ENCODE results near the gene C12orf56.
A peak's percentile ranks its signal among the peaks of the same experiment; 100 is the strongest.

C12orf56 gene

DNA sequence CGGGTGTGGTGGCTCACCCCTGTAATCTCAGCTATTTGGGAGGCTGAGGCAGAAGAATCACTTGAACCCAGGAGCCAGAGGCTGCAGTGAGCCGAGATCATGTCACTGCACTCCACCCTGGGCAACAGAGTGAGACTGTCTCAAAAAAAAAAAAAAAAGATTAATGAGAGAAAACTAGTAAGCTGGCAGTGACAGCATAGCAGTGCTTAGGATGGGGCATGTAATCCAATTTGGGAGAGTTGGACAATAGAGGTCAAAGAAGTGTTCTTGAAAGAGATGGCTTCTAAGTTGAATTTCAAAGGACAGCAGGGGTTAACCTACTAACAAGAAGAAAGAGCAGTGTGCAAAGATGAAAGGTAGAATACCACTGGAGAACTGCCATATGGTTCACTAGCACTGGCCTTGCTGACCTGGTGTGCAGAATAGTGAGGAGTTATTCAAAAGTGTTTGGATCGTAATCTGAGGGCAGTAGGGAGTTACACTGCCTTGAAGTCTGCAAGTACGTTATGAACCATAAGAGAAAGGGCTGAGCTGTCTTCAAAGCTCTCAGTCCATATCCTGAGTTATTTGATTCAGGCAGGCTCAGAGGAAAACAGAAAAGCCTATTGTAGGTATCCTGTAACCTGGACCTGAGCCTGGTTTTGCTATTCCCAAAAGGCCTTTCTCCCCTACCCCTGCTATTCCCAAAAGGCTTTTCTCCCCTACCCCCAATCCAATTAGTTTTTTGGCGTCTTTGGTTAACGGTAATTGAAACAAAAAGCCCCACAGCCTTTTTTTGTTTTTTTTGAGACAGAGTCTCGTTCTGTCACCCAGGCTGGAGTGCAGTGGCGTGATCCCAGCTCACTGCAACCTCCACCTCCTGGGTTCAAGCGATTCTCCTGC is 17.0 kb upstream of the C12orf56 start:
- no peaks in the 10 kb centered on the region for H3K27me3 ChIP-seq (ENCODE audit: insufficient read depth, low read length)
- no peak overlapping the region for H3K9ac ChIP-seq (ENCODE audit: low read depth, low read length)
- no peak overlapping the region for H3K4me3 ChIP-seq (ENCODE audit: low read length)
- WGBS: 88% methylated on average over 9 of the region's 9 CpGs
- no peak overlapping the region for H3K27ac ChIP-seq (ENCODE audit: low read depth, low read length)
- no peaks in the 10 kb centered on the region for H3K9me3 ChIP-seq (ENCODE audit: insufficient read depth, low read depth, low read length)
- 0 out of 2 replicates have a peak, but pooled peaks cover 10% of the 10 kb centered on the region for H3K4me1 ChIP-seq (ENCODE audit: insufficient read depth, low read length)
- peaks cover 36% of the 10 kb centered on the region for H3K36me3 ChIP-seq (ENCODE audit: insufficient read depth, low read length)

DNA sequence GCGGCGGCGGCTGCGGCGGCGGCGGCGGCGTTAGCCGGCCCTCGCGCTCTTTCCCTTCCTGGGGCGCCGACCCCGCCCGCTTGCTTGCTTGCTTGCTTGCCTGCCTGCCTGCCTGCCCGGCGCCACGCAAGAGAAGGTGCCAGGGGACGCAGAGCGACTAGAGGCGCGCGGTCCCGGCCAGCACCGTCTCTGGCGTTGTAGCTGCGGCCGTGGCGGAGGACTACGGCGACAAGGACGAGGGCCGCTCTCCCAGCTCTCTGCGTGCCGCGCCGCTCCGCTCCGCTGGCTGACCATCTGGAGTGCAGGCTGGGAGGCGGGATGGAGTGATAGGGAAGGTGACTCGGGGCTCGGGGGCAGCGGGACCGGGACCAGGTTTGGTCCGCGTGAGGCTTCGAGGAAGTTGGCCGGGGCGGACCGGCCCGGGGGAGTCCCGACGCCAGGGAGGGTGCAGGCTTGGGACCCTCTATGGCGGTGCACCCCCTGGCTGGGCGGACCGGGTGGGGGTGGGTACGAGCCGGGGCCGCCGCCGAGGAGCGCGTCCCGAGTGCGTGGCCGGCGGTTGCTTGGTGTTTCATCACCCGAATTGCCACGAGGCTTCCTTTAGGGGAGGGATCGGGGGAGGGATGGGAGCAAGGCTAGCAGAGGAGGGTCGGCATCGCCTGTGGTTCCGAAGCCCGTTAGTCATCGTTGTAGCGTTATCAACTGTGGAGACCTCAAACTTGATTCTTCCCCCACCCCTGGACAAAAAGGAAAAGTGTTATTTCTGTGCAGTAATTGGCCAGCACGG is 14.1 kb upstream of the C12orf56 start:
- WGBS: 1% methylated on average over 78 of the region's 78 CpGs
- peaks cover 18% of the 10 kb centered on the region for H3K4me1 ChIP-seq (ENCODE audit: insufficient read depth, low read length)
- no peaks in the 10 kb centered on the region for H3K9me3 ChIP-seq (ENCODE audit: insufficient read depth, low read depth, low read length)
- peak overlapping the region; percentile 99 for H3K9ac ChIP-seq (ENCODE audit: low read depth, low read length)
- no peaks in the 10 kb centered on the region for H3K27me3 ChIP-seq (ENCODE audit: insufficient read depth, low read length)
- H3K27ac ChIP-seq (ENCODE audit: low read depth, low read length): peak overlapping the region; percentile 96
- peaks cover 7% of the 10 kb centered on the region for H3K36me3 ChIP-seq (ENCODE audit: insufficient read depth, low read length)
- peak overlapping the region; percentile 96 for H3K4me3 ChIP-seq (ENCODE audit: low read length)

GRCh38 chr12:64403707-64404469 is 13.3 kb upstream of the C12orf56 start, which contains the start of gene XPOT:
TSS of gene XPOT (plus strand) at chr12:64404392. CDS start at chr12:64410036, 5,644 bp downstream.
- H3K36me3 ChIP-seq (ENCODE audit: insufficient read depth, low read length): 0 out of 2 replicates have a peak, but pooled peaks cover under 1% of the 10 kb centered on the region
- peak within 1 kb of the TSS; percentile 96 for H3K4me3 ChIP-seq (ENCODE audit: low read length)
- H3K27me3 ChIP-seq (ENCODE audit: insufficient read depth, low read length): no peaks in the 10 kb centered on the region
- H3K9ac ChIP-seq (ENCODE audit: low read depth, low read length): peak within 1 kb of the TSS; percentile 99
- peaks cover 21% of the 10 kb centered on the region for H3K4me1 ChIP-seq (ENCODE audit: insufficient read depth, low read length)
- peak within 1 kb of the TSS; percentile 96 for H3K27ac ChIP-seq (ENCODE audit: low read depth, low read length)
- no peaks in the 10 kb centered on the region for H3K9me3 ChIP-seq (ENCODE audit: insufficient read depth, low read depth, low read length)
- 15% methylated on average over 57 of the region's 60 CpGs for WGBS

- 93% methylated on average over 5 of the region's 5 CpGs for WGBS
- no peak overlapping the region for H3K4me3 ChIP-seq (ENCODE audit: low read length)
- H3K27me3 ChIP-seq (ENCODE audit: insufficient read depth, low read length): no peaks in the 10 kb centered on the region
- no peaks in the 10 kb centered on the region for H3K36me3 ChIP-seq (ENCODE audit: insufficient read depth, low read length)
- peaks cover 15% of the 10 kb centered on the region for H3K4me1 ChIP-seq (ENCODE audit: insufficient read depth, low read length)
- H3K9ac ChIP-seq (ENCODE audit: low read depth, low read length): no peak overlapping the region
- no peaks in the 10 kb centered on the region for H3K9me3 ChIP-seq (ENCODE audit: insufficient read depth, low read depth, low read length)
- H3K27ac ChIP-seq (ENCODE audit: low read depth, low read length): no peak overlapping the region
These were observed 11.6 kb upstream of the C12orf56 start for GRCh38 chr12:64402181-64402580.

DNA sequence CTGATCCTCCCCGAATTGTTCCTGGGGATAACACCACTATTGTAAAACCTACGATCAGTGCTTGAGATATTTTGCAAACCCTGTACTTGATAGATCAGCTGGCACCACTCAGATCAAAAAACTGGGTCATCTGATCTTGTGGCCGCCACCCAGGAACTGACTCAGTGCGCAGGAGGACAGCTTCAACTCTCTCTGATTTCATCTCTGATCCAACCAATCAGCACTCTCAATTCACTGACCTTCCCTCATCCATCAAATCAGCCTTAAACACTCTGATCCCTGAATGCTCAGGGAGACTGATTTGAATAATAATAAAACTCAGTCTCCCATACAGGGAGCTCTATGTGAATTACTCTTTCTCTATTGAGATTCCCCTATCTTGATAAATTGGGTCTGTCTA is 9.5 kb upstream of the C12orf56 start:
- no peaks in the 10 kb centered on the region for H3K27me3 ChIP-seq (ENCODE audit: insufficient read depth, low read length)
- H3K4me3 ChIP-seq (ENCODE audit: low read length): no peak overlapping the region

DNA sequence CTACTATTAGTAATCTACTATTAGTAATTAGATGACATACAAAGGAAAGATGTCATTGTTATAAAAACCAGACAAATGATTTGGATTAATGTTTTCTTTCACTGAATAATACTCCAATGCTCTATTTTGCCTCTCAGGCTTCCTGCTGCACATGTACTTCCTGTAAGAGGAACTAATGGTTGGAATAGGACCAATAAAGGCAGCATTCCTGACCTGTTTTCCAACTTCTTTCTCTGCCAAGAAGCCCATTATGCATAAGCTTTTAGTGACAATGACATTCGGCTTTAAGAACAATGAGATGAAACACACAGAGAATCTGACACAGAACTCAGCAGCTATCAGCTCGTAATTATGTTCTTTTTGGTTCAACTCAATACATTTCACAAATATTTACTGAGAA is 5.2 kb upstream of the C12orf56 start:
- H3K4me1 ChIP-seq (ENCODE audit: insufficient read depth, low read length): peaks cover 11% of the 10 kb centered on the region
- no peak overlapping the region for H3K27ac ChIP-seq (ENCODE audit: low read depth, low read length)
- WGBS: 84% methylated on average over 2 of the region's 2 CpGs
- H3K9me3 ChIP-seq (ENCODE audit: insufficient read depth, low read depth, low read length): no peaks in the 10 kb centered on the region
- H3K27me3 ChIP-seq (ENCODE audit: insufficient read depth, low read length): peaks cover 8% of the 10 kb centered on the region
- H3K9ac ChIP-seq (ENCODE audit: low read depth, low read length): no peak overlapping the region
- H3K4me3 ChIP-seq (ENCODE audit: low read length): no peak overlapping the region
- H3K36me3 ChIP-seq (ENCODE audit: insufficient read depth, low read length): no peaks in the 10 kb centered on the region

More for the DNA sequence above, 9.5 kb upstream of the C12orf56 start:
- Histone ChIP-seq H3K27ac (ENCODE audit: low read depth, low read length) (peak overlapping the region; percentile 1; the same call in 1 of the 2 replicates), H3K4me1 (ENCODE audit: insufficient read depth, low read length) (peaks cover 11% of the 10 kb centered on the region), H3K9ac (ENCODE audit: low read depth, low read length) (no peak overlapping the region), H3K9me3 (ENCODE audit: insufficient read depth, low read depth, low read length) (no peaks in the 10 kb centered on the region), H3K36me3 (ENCODE audit: insufficient read depth, low read length) (no peaks in the 10 kb centered on the region)
- WGBS: 61% methylated on average over 4 of the region's 4 CpGs

DNA sequence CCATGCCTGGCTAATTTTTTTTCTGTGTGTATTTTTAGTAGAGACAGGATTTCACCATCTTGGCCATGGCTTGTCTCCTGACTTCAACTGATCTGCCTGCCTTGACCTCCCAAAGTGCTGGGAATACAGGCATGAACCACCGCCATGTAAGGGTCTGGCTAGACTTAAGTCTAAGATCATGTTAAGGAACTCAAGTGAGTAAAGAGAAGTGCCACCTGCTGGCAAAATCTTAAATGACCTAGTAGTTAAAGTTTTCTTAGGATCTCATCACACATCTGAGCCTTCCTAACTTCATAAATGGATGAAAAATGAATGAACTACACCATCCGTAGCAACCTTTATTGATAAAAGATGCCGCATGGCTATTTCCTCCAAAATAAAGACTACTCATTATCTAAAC is 1.7 kb upstream of the C12orf56 start:
- H3K9ac ChIP-seq (ENCODE audit: low read depth, low read length): no peak overlapping the region
- H3K27ac ChIP-seq (ENCODE audit: low read depth, low read length): no peak overlapping the region
- H3K27me3 ChIP-seq (ENCODE audit: insufficient read depth, low read length): peaks cover 20% of the 10 kb centered on the region
- no peaks in the 10 kb centered on the region for H3K4me1 ChIP-seq (ENCODE audit: insufficient read depth, low read length)
- H3K4me3 ChIP-seq (ENCODE audit: low read length): no peak overlapping the region
- WGBS: 67% methylated on average over 3 of the region's 3 CpGs
- H3K36me3 ChIP-seq (ENCODE audit: insufficient read depth, low read length): no peaks in the 10 kb centered on the region
- no peaks in the 10 kb centered on the region for H3K9me3 ChIP-seq (ENCODE audit: insufficient read depth, low read depth, low read length)

- 91% methylated on average over 18 of the region's 18 CpGs for WGBS
These were observed 1.4 kb downstream of the C12orf56 start for GRCh38 chr12:64389154-64389553.

GRCh38 chr12:64387197-64387816 is 3.3 kb downstream of the C12orf56 start:
- H3K9me3 ChIP-seq (ENCODE audit: insufficient read depth, low read depth, low read length): no peaks in the 10 kb centered on the region
- H3K4me1 ChIP-seq (ENCODE audit: insufficient read depth, low read length): no peaks in the 10 kb centered on the region
- no peak overlapping the region for H3K27ac ChIP-seq (ENCODE audit: low read depth, low read length)
- no peak overlapping the region for H3K4me3 ChIP-seq (ENCODE audit: low read length)
- H3K36me3 ChIP-seq (ENCODE audit: insufficient read depth, low read length): no peaks in the 10 kb centered on the region
- H3K9ac ChIP-seq (ENCODE audit: low read depth, low read length): no peak overlapping the region
- 93% methylated on average over 6 of the region's 6 CpGs for WGBS
- peaks cover 20% of the 10 kb centered on the region for H3K27me3 ChIP-seq (ENCODE audit: insufficient read depth, low read length)

More at GRCh38 chr12:64389154-64389553, 1.4 kb downstream of the C12orf56 start:
- Histone ChIP-seq H3K36me3 (ENCODE audit: insufficient read depth, low read length) (no peaks in the 10 kb centered on the region), H3K27ac (ENCODE audit: low read depth, low read length) (no peak overlapping the region), H3K9me3 (ENCODE audit: insufficient read depth, low read depth, low read length) (no peaks in the 10 kb centered on the region), H3K9ac (ENCODE audit: low read depth, low read length) (no peak overlapping the region), H3K4me3 (ENCODE audit: low read length) (no peak overlapping the region), H3K4me1 (ENCODE audit: insufficient read depth, low read length) (no peaks in the 10 kb centered on the region), H3K27me3 (ENCODE audit: insufficient read depth, low read length) (peaks cover 20% of the 10 kb centered on the region)

- no peaks in the 10 kb centered on the region for H3K4me1 ChIP-seq (ENCODE audit: insufficient read depth, low read length)
- H3K9ac ChIP-seq (ENCODE audit: low read depth, low read length): no peak overlapping the region
- peaks cover 9% of the 10 kb centered on the region for H3K27me3 ChIP-seq (ENCODE audit: insufficient read depth, low read length)
- no peaks in the 10 kb centered on the region for H3K9me3 ChIP-seq (ENCODE audit: insufficient read depth, low read depth, low read length)
- H3K27ac ChIP-seq (ENCODE audit: low read depth, low read length): no peak overlapping the region
- no peaks in the 10 kb centered on the region for H3K36me3 ChIP-seq (ENCODE audit: insufficient read depth, low read length)
- H3K4me3 ChIP-seq (ENCODE audit: low read length): no peak overlapping the region
- WGBS: 84% methylated on average over 2 of the region's 2 CpGs
These were observed 5.1 kb downstream of the C12orf56 start for GRCh38 chr12:64385468-64385867.

Measured in HUES64 (cell line).